ENCODE measurements around the gene SLC9A9.

GRCh38 chr3:143685491-143685890, 162.8 kb downstream of the SLC9A9 start:
- TF ChIP-seq STAG1 (CRISPR knock-in tag; IDR thresholded peaks at IDR 0.05; ENCODE audit: borderline replicate concordance): no peak
- no peak for TF ChIP-seq TAF1 (IDR thresholded peaks at IDR 0.05; ENCODE audit: control insufficient read depth, extremely low read depth, insufficient read depth, low read length, severe bottlenecking)
- TF ChIP-seq MAFK (IDR thresholded peaks at IDR 0.05; ENCODE audit: low read length): no peak
- TF ChIP-seq ARID3A (IDR thresholded peaks at IDR 0.05; ENCODE audit: borderline replicate concordance, low read depth, low read length): no peak
- no peak for TF ChIP-seq ATF7 (IDR thresholded peaks at IDR 0.05)
- TF ChIP-seq DPF2 (IDR thresholded peaks at IDR 0.05): no peak
- no peak for TF ChIP-seq CTCF (IDR thresholded peaks at IDR 0.05 in 2 of 3, conservative IDR thresholded peaks at IDR 0.05 in 1 of 3; ENCODE audit: insufficient read depth in 2 of 3, low read depth in 1 of 3, low read length in 3 of 3)
- TF ChIP-seq KDM1A (IDR thresholded peaks at IDR 0.05): no peak
- TF ChIP-seq ERF (CRISPR knock-in tag; IDR thresholded peaks at IDR 0.05): no peak
- TF ChIP-seq ZBTB7A (IDR thresholded peaks at IDR 0.05; ENCODE audit: borderline replicate concordance, control insufficient read depth, low read depth, low read length): no peak
- no peak for TF ChIP-seq POLR2AphosphoS5 (IDR thresholded peaks at IDR 0.05; ENCODE audit: control insufficient read depth, insufficient read depth, low read depth, low read length)
- no peak for TF ChIP-seq ZNF707 (CRISPR knock-in tag; conservative IDR thresholded peaks at IDR 0.05)
